Measurements from ENCODE around the gene DACT1. TPM values are rescaled to one million over a fixed set of nuclear protein-coding genes. Genes with fewer than 3 reads are reported as not detected.
A peak's percentile ranks its signal among the peaks of the same experiment; 100 is the strongest.

The DACT1 gene
- polyA plus RNA-seq, 3 donors from 2014 or later = not detected

DNA sequence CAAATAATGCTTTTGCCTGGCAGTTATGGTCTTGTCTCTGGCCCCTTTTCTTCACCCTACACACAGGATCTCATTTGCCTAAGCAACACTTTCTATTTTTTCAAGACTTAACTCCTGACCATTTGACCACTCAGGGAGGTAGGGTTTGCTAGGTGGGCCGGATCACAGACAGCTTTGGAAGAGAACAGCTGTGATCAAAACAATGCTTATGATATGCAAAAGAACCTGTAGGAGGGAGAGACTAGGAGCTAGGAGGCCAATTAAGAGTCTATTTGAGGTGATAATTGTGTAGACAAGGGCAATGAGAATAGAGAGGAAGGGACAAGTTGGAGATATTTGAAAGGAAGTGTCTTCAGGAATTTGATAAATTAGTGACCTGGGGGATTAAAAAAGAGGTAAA, 12.3 kb upstream of the DACT1 start:
- Mint-ChIP-seq H3K27me3 (ENCODE audit: low read depth in 3 of 3) (peaks cover 0 to 2% (median 0%) of the 10 kb centered on the region in 3 donors), H3K36me3 (no peaks in the 10 kb centered on the region), H3K4me1 (no peaks in the 10 kb centered on the region), H3K4me3 (no peak overlapping the region), H3K27ac (no peak overlapping the region), H3K9me3 (peaks cover 0 to 1% (median 0%) of the 10 kb centered on the region in 6 donors)
- no peak for DNase-seq

DNA sequence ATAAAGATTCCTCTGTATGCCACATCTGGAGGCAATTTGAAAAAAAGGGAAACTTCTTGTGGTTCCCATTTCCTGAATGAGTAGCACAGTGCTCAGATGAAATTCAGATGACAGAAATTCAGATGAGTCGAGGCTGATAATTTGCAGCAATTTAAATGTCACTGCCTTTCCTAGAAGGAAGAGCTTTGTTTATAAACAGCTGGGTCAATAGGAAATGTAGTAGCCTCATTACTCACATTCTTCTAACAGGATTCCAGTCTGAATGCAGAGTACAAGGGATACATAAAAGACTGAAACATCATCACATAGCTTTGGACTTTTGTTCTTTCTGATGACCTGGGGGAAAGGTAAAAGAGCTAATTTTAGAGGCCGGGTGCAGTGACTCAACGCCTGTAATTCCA, 11.3 kb upstream of the DACT1 start:
- H3K27ac Mint-ChIP-seq = no peak overlapping the region
- H3K27me3 Mint-ChIP-seq (ENCODE audit: low read depth in 3 of 3) = peaks cover 0 to 2% (median 0%) of the 10 kb centered on the region in 3 donors
- DNase-seq = no peak
- H3K4me1 Mint-ChIP-seq = no peaks in the 10 kb centered on the region
- no peaks in the 10 kb centered on the region for H3K36me3 Mint-ChIP-seq
- H3K4me3 Mint-ChIP-seq = no peak overlapping the region
- H3K9me3 Mint-ChIP-seq = peaks cover 0 to 1% (median 0%) of the 10 kb centered on the region in 6 donors

GRCh38 chr14:58628406-58628805, 9.4 kb upstream of the DACT1 start:
- H3K4me1 Mint-ChIP-seq = no peaks in the 10 kb centered on the region
- H3K4me3 Mint-ChIP-seq = no peak overlapping the region
- no peak overlapping the region for H3K27ac Mint-ChIP-seq
- H3K36me3 Mint-ChIP-seq = no peaks in the 10 kb centered on the region
- no peak for DNase-seq
- peaks cover 0 to 1% (median 0%) of the 10 kb centered on the region in 6 donors for H3K9me3 Mint-ChIP-seq
- peaks cover 0 to 4% (median 2%) of the 10 kb centered on the region in 3 donors for H3K27me3 Mint-ChIP-seq (ENCODE audit: low read depth in 3 of 3)

GRCh38 chr14:58629281-58629680, 8.5 kb upstream of the DACT1 start:
- Mint-ChIP-seq H3K36me3 (no peaks in the 10 kb centered on the region), H3K27ac (no peak overlapping the region), H3K4me3 (no peak overlapping the region), H3K4me1 (no peaks in the 10 kb centered on the region), H3K27me3 (ENCODE audit: low read depth in 3 of 3) (peaks cover 0 to 4% (median 2%) of the 10 kb centered on the region in 3 donors), H3K9me3 (peaks cover 0 to 1% (median 0%) of the 10 kb centered on the region in 6 donors)
- DNase-seq = no peak

DNA sequence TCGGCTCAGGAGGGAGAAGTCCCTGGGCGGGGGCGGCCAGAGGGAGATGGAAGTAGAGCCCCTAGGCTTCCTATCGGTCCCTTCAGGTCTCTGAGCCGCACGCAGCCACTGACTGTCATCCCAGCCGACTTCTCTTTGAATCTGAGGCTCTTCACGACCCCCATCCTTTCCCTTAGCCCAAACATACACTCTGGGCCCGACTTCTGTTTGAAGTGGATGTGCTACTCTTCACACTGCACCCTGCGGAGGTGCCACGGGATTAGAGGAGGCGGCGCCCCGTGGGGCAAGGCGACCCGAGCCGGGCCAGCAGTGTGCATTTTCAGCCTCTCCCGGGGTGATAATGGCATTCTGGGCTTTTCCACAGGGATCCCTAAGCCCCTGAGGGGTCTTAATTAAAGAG, 6.0 kb upstream of the DACT1 start:
- peaks cover 0 to 5% (median 5%) of the 10 kb centered on the region in 3 donors for H3K27me3 Mint-ChIP-seq (ENCODE audit: low read depth in 3 of 3)
- H3K27ac Mint-ChIP-seq = no peak overlapping the region
- H3K36me3 Mint-ChIP-seq = no peaks in the 10 kb centered on the region
- no peaks in the 10 kb centered on the region for H3K9me3 Mint-ChIP-seq
- no peaks in the 10 kb centered on the region for H3K4me1 Mint-ChIP-seq
- no peak overlapping the region for H3K4me3 Mint-ChIP-seq
- no peak for DNase-seq

GRCh38 chr14:58633831-58634230, 3.9 kb upstream of the DACT1 start:
- Mint-ChIP-seq H3K36me3 (no peaks in the 10 kb centered on the region), H3K27ac (no peak overlapping the region), H3K4me1 (peaks cover 7 to 10% of the 10 kb centered on the region in 2 donors), H3K4me3 (no peak overlapping the region), H3K27me3 (ENCODE audit: low read depth in 3 of 3) (peaks cover 3 to 10% (median 8%) of the 10 kb centered on the region in 3 donors), H3K9me3 (peaks cover 0 to 4% (median 0%) of the 10 kb centered on the region in 6 donors)
- DNase-seq = no peak

DNA sequence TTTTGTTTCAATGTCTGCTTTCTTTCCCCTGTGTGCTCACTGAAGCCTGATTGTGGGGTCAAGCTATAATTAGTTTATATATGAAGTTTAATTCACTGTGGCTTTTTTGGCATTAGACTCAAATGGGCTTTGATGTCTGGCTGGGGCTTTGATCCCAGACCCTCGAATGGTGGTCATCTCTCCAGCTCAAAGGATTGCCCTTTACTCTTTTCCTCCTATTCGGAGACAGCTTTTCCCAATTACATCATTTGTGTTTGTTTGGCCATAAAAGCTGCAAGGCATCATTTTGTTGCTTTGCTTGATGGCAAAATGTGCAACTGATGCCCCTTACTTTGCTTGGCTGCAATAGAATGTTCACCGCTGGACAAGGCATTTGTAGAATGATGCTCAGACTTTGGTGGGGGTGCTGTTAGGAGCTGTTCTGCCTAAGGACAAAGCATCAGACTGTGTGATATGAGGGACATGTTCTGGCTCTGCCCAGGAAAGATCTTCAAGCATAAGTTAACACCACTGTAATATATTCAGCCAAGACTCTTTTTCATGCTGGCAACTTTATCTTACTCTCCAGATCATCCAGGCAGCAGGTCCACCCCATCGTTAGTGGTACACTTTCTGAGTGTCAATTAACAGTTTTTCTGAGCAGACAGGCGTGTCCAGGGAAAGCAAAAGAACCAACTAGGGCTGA, 3.2 kb upstream of the DACT1 start:
- H3K4me3 Mint-ChIP-seq = no peak overlapping the region
- H3K27me3 Mint-ChIP-seq (ENCODE audit: low read depth in 3 of 3) = peaks cover 3 to 15% (median 8%) of the 10 kb centered on the region in 3 donors
- peaks cover 0 to 7% (median 0%) of the 10 kb centered on the region in 6 donors for H3K9me3 Mint-ChIP-seq
- H3K27ac Mint-ChIP-seq = no peak overlapping the region
- peaks cover 14 to 17% of the 10 kb centered on the region in 2 donors for H3K4me1 Mint-ChIP-seq
- H3K36me3 Mint-ChIP-seq = peaks cover 0 to 4% (median 0%) of the 10 kb centered on the region in 3 donors
- no peak for DNase-seq

GRCh38 chr14:58635091-58635830, 2.5 kb upstream of the DACT1 start:
- Mint-ChIP-seq H3K9me3 (peaks cover 0 to 7% (median 0%) of the 10 kb centered on the region in 6 donors), H3K27ac (no peak overlapping the region), H3K4me3 (no peak overlapping the region), H3K36me3 (peaks cover 0 to 4% (median 0%) of the 10 kb centered on the region in 3 donors), H3K27me3 (ENCODE audit: low read depth in 3 of 3) (peaks cover 3 to 15% (median 8%) of the 10 kb centered on the region in 3 donors), H3K4me1 (peaks cover 14 to 19% of the 10 kb centered on the region in 2 donors)
- DNase-seq = no peak

GRCh38 chr14:58636129-58636528, 1.6 kb upstream of the DACT1 start:
- H3K27me3 Mint-ChIP-seq (ENCODE audit: low read depth in 3 of 3) = peaks cover 3 to 23% (median 12%) of the 10 kb centered on the region in 3 donors
- peaks cover 0 to 4% (median 0%) of the 10 kb centered on the region in 3 donors for H3K36me3 Mint-ChIP-seq

DNA sequence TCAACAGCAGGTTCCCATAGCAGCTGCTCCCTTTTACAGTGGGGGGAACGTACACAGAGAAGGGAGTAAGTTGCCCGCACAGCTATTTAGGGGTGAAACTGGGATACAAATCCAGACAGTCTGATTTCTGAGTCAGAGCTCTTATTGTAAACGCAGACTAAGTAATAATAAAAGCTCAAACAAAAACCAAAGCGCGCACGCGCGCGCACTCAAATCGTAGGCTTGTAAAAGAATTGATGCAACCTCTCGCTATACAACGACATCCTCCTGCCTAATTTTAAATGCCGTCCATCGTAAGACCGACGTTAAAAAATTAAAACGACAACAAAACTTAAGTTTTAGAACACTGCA, 747 bp upstream of the DACT1 start:
- peaks cover 3 to 23% (median 11%) of the 10 kb centered on the region in 3 donors for H3K27me3 Mint-ChIP-seq (ENCODE audit: low read depth in 3 of 3)
- peaks cover 0 to 4% (median 0%) of the 10 kb centered on the region in 3 donors for H3K36me3 Mint-ChIP-seq
- H3K27ac Mint-ChIP-seq = peak overlapping the region in 1 of 6 donors; percentile 42
- H3K4me3 Mint-ChIP-seq = peak overlapping the region; percentile 79 to 94 (median 85)
- no peak for DNase-seq
- peaks cover 0 to 7% (median 0%) of the 10 kb centered on the region in 6 donors for H3K9me3 Mint-ChIP-seq
- peaks cover 14 to 19% of the 10 kb centered on the region in 2 donors for H3K4me1 Mint-ChIP-seq

More at GRCh38 chr14:58636129-58636528, 1.6 kb upstream of the DACT1 start:
- Mint-ChIP-seq H3K9me3 (peaks cover 0 to 7% (median 0%) of the 10 kb centered on the region in 6 donors), H3K4me3 (peak overlapping the region in 4 of 5 donors; percentile 52 to 85 (median 66)), H3K27ac (no peak overlapping the region), H3K4me1 (peaks cover 14 to 19% of the 10 kb centered on the region in 2 donors)
- no peak for DNase-seq

DNA sequence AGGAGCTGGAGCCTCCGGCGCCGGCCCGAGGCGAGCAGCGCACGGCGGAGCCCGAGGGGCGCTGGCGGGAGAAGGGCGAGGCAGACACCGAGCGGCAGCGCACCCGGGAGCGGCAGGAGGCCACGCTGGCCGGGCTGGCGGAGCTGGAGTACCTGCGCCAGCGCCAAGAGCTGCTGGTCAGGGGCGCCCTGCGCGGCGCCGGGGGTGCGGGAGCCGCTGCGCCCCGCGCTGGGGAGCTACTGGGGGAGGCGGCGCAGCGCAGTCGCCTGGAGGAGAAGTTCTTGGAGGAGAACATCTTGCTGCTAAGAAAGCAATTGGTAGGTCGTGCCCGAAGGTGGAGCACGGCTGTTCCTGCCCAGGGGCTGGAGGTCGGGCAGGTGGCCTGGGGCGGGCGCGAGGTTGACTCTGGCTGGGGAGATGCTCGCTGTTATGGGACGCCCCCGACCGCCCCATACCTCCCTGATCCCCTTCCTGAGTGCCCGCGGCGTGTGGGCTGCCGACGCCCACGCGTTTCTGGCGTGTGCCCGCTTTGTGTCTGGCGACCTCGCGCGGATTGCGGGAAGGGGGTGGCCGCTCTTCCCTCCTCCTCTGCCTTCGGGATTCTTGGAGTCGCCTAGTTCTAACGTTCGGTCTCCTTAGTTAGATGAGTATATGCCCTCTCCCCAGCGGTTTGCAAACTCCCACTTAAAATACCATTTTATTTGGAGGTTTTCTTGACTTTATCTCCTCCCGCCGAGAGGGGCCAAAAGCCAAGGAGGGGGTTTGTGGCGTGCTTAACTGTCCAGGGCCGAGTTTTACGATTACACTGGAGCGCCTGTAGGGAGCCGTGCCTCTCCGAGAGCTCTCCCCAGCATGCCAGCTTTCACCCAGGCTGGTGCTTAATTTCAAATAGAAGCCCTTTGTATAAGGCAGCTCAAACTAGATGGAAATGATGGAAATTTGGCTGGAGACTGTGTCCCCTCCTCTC, 752 bp downstream of the DACT1 start:
- peaks cover 0 to 4% (median 0%) of the 10 kb centered on the region in 3 donors for H3K36me3 Mint-ChIP-seq
- peaks cover 0 to 7% (median 0%) of the 10 kb centered on the region in 6 donors for H3K9me3 Mint-ChIP-seq
- DNase-seq = peak in 1 of 3 donors; percentile 3
- peak overlapping the region; percentile 56 to 80 (median 76) for H3K4me3 Mint-ChIP-seq
- peaks cover 14 to 19% of the 10 kb centered on the region in 2 donors for H3K4me1 Mint-ChIP-seq
- peaks cover 3 to 23% (median 8%) of the 10 kb centered on the region in 3 donors for H3K27me3 Mint-ChIP-seq (ENCODE audit: low read depth in 3 of 3)
- H3K27ac Mint-ChIP-seq = no peak overlapping the region

DNA sequence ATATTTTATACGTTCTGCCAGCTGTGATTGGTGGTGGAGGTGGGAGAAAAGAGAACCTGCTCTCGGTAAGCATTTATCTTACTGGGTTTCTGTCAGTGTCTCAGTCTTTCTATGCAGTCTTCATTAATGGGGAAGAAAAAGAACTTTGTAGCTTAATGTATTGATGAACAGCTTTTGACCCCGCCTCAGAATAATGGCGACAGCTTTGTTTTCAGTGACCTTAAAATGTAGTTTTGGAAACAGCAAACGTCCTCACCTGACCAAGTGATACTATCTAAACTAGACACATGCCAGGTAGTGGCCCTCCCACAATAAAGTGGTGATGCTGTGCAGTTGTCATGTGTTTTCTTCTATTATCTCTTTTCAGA, 1.4 kb downstream of the DACT1 start:
- peaks cover 14 to 19% of the 10 kb centered on the region in 2 donors for H3K4me1 Mint-ChIP-seq
- H3K36me3 Mint-ChIP-seq = peaks cover 0 to 4% (median 0%) of the 10 kb centered on the region in 3 donors
- H3K27me3 Mint-ChIP-seq (ENCODE audit: low read depth in 3 of 3) = peaks cover 5 to 23% (median 8%) of the 10 kb centered on the region in 3 donors
- no peak overlapping the region for H3K27ac Mint-ChIP-seq
- H3K4me3 Mint-ChIP-seq = peak overlapping the region; percentile 56 to 80 (median 76)
- no peak for DNase-seq
- H3K9me3 Mint-ChIP-seq = peaks cover 0 to 7% (median 0%) of the 10 kb centered on the region in 6 donors

DNA sequence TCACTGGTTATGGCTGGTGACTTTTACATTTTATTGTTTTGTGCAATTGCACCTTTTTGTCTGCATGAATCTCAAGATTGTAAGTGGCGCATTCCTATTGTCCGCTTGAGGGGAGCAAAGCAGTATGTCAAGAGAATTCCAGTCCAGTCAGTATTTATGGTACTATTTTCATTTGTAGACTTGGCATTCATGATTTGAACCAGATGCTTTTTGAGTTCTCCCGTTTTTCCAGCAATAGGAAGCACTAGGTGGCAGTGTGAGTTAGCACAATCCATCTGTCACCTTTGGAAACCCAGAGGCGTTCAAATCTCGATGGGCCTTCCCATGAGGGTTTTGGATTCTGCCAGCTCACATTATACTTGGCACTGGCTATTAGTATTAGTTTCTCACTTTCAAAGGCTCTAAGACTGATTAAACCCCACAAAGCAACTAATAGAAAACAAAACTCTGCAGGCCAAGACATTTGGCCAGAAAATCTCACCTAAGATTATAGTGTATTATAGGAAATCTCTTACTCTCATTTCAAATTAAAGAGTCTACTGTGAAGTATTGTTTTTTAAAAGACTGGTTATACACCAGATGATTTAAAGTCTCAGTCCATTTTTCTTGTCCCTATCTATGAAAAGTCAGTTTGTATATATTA, 2.2 kb downstream of the DACT1 start:
- H3K4me1 Mint-ChIP-seq = peaks cover 14 to 19% of the 10 kb centered on the region in 2 donors
- peaks cover 0 to 7% (median 0%) of the 10 kb centered on the region in 6 donors for H3K9me3 Mint-ChIP-seq
- no peak overlapping the region for H3K27ac Mint-ChIP-seq
- peaks cover 5 to 23% (median 8%) of the 10 kb centered on the region in 3 donors for H3K27me3 Mint-ChIP-seq (ENCODE audit: low read depth in 3 of 3)
- DNase-seq = no peak
- H3K36me3 Mint-ChIP-seq = peaks cover 0 to 4% (median 0%) of the 10 kb centered on the region in 3 donors
- peak overlapping the region in 3 of 5 donors; percentile 58 to 76 (median 76) for H3K4me3 Mint-ChIP-seq

All from immature natural killer cell (primary cell).